ENCODE results near the gene CHD9. TPM values are rescaled to one million over a fixed set of nuclear protein-coding genes. Genes with fewer than 3 reads are reported as not detected.

CHD9 gene
- total RNA-seq, 1 experiment from 2014 or later: 18.9 TPM

DNA sequence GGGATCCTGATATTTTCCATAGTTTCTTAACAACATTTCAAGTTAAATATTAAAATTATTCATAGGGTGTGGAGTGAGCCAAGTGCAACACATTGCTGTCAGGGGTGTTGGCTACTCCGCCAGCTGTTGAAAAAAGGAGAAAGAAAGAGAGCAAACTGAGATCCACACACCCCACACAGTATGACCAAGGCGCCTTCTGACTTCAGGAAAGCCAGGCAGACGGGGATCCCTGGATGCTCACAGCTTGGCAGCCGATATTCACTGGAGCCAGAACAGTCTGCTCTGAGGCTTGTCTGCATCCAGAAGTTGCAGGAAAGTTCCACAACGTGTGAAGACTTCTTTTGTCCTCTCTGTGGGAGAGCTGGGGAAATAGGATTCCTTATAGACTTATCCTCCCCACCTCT, 11.4 kb upstream of the CHD9 start:
- TF ChIP-seq TCF7L2 (IDR thresholded peaks at IDR 0.05; ENCODE audit: borderline replicate concordance, extremely low read depth, insufficient read depth, insufficient read length) (no peak), RAD21 (IDR thresholded peaks at IDR 0.05; ENCODE audit: low read depth) (no peak), ELF1 (IDR thresholded peaks at IDR 0.05; ENCODE audit: borderline replicate concordance, low read depth) (no peak), POLR2AphosphoS5 (IDR thresholded peaks at IDR 0.05; ENCODE audit: low read depth, low read length) (no peak), YY1 (IDR thresholded peaks at IDR 0.05; ENCODE audit: extremely low read depth, insufficient replicate concordance, low read depth, low read length) (no peak), CEBPB (IDR thresholded peaks at IDR 0.05; ENCODE audit: low read depth) (no peak), JUND (IDR thresholded peaks at IDR 0.05) (no peak), EZH2phosphoT487 (IDR thresholded peaks at IDR 0.05; ENCODE audit: borderline replicate concordance) (no peak), FOSL1 (IDR thresholded peaks at IDR 0.05; ENCODE audit: low read depth) (no peak), SP1 (IDR thresholded peaks at IDR 0.05; ENCODE audit: low read depth) (no peak)
- TF ChIP-seq, protein P1, sequence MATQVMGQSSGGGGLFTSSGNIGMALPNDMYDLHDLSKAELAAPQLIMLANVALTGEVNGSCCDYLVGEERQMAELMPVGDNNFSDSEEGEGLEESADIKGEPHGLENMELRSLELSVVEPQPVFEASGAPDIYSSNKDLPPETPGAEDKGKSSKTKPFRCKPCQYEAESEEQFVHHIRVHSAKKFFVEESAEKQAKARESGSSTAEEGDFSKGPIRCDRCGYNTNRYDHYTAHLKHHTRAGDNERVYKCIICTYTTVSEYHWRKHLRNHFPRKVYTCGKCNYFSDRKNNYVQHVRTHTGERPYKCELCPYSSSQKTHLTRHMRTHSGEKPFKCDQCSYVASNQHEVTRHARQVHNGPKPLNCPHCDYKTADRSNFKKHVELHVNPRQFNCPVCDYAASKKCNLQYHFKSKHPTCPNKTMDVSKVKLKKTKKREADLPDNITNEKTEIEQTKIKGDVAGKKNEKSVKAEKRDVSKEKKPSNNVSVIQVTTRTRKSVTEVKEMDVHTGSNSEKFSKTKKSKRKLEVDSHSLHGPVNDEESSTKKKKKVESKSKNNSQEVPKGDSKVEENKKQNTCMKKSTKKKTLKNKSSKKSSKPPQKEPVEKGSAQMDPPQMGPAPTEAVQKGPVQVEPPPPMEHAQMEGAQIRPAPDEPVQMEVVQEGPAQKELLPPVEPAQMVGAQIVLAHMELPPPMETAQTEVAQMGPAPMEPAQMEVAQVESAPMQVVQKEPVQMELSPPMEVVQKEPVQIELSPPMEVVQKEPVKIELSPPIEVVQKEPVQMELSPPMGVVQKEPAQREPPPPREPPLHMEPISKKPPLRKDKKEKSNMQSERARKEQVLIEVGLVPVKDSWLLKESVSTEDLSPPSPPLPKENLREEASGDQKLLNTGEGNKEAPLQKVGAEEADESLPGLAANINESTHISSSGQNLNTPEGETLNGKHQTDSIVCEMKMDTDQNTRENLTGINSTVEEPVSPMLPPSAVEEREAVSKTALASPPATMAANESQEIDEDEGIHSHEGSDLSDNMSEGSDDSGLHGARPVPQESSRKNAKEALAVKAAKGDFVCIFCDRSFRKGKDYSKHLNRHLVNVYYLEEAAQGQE (IDR thresholded peaks at IDR 0.05; ENCODE audit: low read depth): no peak
- no peak overlapping the region for H3K4me3 ChIP-seq (replicated peaks in 1 of 2; ENCODE audit: low read depth in 1 of 2, low read length in 2 of 2)
- H3K4me2 ChIP-seq (ENCODE audit: low read length): no peak overlapping the region
- RAD21 ChIA-PET (ENCODE audit: low non-redundant PET in 1 of 2, low total read pairs in 2 of 2, uncharacterized antibody in 2 of 2, unreplicated experiment in 2 of 2): no interaction called here
- no peak for ATAC-seq
- no peak overlapping the region for H3K9ac ChIP-seq (ENCODE audit: low read length)
- no peaks in the 10 kb centered on the region for H3K27me3 ChIP-seq (ENCODE audit: insufficient read depth, low read length)
- H3K36me3 ChIP-seq (ENCODE audit: control insufficient read depth in 1 of 2, insufficient read depth in 2 of 2, low read length in 2 of 2): no peaks in the 10 kb centered on the region
- H3K9me3 ChIP-seq (ENCODE audit: control insufficient read depth in 1 of 2, insufficient read depth in 1 of 2, low read depth in 1 of 2, low read length in 2 of 2): no peaks in the 10 kb centered on the region
- H3K9me2 ChIP-seq (ENCODE audit: insufficient read depth): no peaks in the 10 kb centered on the region
- intact Hi-C loops (cut with micrococcal nuclease): no loop called here
- no TSS peak for BruUV-seq (replicated peaks)
- H2AFZ ChIP-seq (ENCODE audit: low read depth, low read length, poor library complexity, severe bottlenecking): no peak overlapping the region
- H3K4me1 ChIP-seq (ENCODE audit: control insufficient read depth in 1 of 2, insufficient read depth in 2 of 2, low read length in 2 of 2): peaks cover 0 to 3% of the 10 kb centered on the region in 2 experiments; a peak in 1 of 4 replicates
- no peaks in the 10 kb centered on the region for H4K20me1 ChIP-seq (ENCODE audit: insufficient read depth)
- CTCF ChIA-PET: interaction anchor here (1.5 kb wide), 1 partner anchor 11 kb away, joined by 3 read pairs; the partner anchor contains the start of gene CHD9
- H3K79me2 ChIP-seq (ENCODE audit: insufficient read depth, low read length): no peaks in the 10 kb centered on the region
- POLR2A ChIA-PET: no interaction called here
- no peak for DNase-seq (ENCODE audit: low read depth, low spot score)
- H3K27ac ChIP-seq (ENCODE audit: low read depth, low read length): no peak overlapping the region

All from HCT116 (cell line).